K562 (cell line): ENCODE results near the gene FAM50B.

ENCODE experiments used
- HDAC2 ChIP-seq: fragments of 450-650 bp; IDR thresholded peaks from 2 replicates; pipeline ENCODE4 v1.6.1; 2016; ENCODE audit warnings: mild to moderate bottlenecking
- SIRT6 ChIP-seq: IDR thresholded peaks from one replicate; pipeline ENCODE4 v1.6.1; 2012; ENCODE audit warnings: low read depth, mild to moderate bottlenecking, control low read depth, inconsistent platforms, low read length, moderate library complexity
- TAF1 ChIP-seq: IDR thresholded peaks from 2 replicates; pipeline ENCODE4 v1.6.1; 2011; ENCODE audit warnings: mild to moderate bottlenecking, low read length, moderate library complexity; ENCODE audit not compliant: insufficient read depth, control insufficient read depth, severe bottlenecking; ENCODE audit errors: extremely low read depth
- TBP ChIP-seq: optimal IDR thresholded peaks from 2 replicates; pipeline ENCODE3; 2011; ENCODE audit warnings: low read depth, low read length, improper control_type of control experiment
- ZNF639 ChIP-seq, 2 experiments: fragments of 200-800 bp in 1 of 2; sonication (Bioruptor generic) in 1 of 2; sonication (generic) in 1 of 2; formaldehyde crosslinking in 1 of 2; IDR thresholded peaks in 1 of 2; conservative IDR thresholded peaks in 1 of 2; 2 replicates each; pipeline versions ENCODE4 v1.5.0 to v1.6.1; 2016 to 2020; ENCODE audit warnings: missing compliant biosample characterization in 1 of 2, missing genetic modification characterization in 1 of 2, missing genetic modification reagents in 1 of 2

- TF ChIP-seq ZNF639 (CRISPR knock-in tag; conservative IDR thresholded peaks at IDR 0.05 in 1 of 2, IDR thresholded peaks at IDR 0.05 in 1 of 2) (no peak), SIRT6 (no peak), TBP (no peak), HDAC2 (no peak), TAF1 (no peak)
Measured at GRCh38 chr6:3861424-3861823, 12.3 kb downstream of the FAM50B start.
